ENCODE measurements around the gene C17orf100.

The C17orf100 gene

DNA sequence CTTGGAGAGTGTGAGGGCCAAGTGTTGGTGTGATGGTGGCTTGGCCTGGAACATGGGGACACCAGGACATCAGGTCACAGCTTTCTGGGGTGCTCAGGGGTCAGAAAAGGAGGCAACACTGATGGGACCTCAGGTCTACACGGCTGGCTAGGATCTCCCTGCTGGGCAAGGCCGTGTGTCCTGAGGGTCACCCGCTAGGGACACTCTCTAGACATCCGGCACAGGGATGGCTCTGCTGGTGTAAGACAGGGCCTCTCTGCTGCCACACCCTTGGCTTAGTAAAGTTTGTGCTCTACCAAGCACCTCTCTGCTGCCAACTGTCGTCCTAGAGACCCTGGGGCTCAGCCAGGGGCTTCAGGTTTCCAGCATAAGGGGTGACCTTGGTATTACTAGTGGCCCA, 45.3 kb downstream of the C17orf100 start:
- Histone ChIP-seq H3K36me3 (ENCODE audit: control insufficient read depth in 1 of 2, insufficient read depth in 2 of 2, low read length in 2 of 2) (no peaks in the 10 kb centered on the region), H3K4me3 (ENCODE audit: low read depth in 1 of 2, low read length in 2 of 2) (no peak overlapping the region), H3K4me1 (ENCODE audit: control insufficient read depth in 1 of 2, insufficient read depth in 2 of 2, low read length in 2 of 2) (no peaks in the 10 kb centered on the region), H3K27ac (ENCODE audit: low read length) (no peak overlapping the region), H3K9me3 (ENCODE audit: control insufficient read depth in 1 of 2, low read length in 2 of 2) (no peaks in the 10 kb centered on the region), H3K27me3 (ENCODE audit: low read depth, low read length) (peaks cover 3% of the 10 kb centered on the region)

DNA sequence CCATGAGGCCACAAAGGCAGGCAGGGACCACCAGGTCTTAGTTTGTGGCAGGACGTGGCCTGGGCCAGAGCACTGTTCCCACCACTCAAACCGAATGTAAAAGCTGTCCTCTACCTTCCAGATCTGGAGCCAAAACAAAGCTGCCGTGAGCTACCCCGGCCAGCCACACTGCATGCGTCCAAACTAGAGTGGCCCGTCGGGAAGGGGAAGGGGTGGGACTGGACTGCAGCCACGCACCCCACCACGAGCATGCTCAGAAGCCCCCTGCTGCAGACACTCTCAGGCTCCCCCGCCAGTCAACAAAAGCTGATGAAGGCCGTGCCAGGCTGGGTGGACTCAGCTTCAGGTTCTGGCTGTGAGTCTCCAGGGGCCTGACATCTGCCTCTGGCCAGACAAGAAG, 46.4 kb downstream of the C17orf100 start:
- Histone ChIP-seq H3K27me3 (ENCODE audit: low read depth, low read length) (no peaks in the 10 kb centered on the region), H3K9me3 (ENCODE audit: control insufficient read depth in 1 of 2, low read length in 2 of 2) (no peaks in the 10 kb centered on the region), H3K27ac (ENCODE audit: low read length) (no peak overlapping the region), H3K36me3 (ENCODE audit: control insufficient read depth in 1 of 2, insufficient read depth in 2 of 2, low read length in 2 of 2) (no peaks in the 10 kb centered on the region), H3K4me1 (ENCODE audit: control insufficient read depth in 1 of 2, insufficient read depth in 2 of 2, low read length in 2 of 2) (no peaks in the 10 kb centered on the region), H3K4me3 (ENCODE audit: low read depth in 1 of 2, low read length in 2 of 2) (no peak overlapping the region)

DNA sequence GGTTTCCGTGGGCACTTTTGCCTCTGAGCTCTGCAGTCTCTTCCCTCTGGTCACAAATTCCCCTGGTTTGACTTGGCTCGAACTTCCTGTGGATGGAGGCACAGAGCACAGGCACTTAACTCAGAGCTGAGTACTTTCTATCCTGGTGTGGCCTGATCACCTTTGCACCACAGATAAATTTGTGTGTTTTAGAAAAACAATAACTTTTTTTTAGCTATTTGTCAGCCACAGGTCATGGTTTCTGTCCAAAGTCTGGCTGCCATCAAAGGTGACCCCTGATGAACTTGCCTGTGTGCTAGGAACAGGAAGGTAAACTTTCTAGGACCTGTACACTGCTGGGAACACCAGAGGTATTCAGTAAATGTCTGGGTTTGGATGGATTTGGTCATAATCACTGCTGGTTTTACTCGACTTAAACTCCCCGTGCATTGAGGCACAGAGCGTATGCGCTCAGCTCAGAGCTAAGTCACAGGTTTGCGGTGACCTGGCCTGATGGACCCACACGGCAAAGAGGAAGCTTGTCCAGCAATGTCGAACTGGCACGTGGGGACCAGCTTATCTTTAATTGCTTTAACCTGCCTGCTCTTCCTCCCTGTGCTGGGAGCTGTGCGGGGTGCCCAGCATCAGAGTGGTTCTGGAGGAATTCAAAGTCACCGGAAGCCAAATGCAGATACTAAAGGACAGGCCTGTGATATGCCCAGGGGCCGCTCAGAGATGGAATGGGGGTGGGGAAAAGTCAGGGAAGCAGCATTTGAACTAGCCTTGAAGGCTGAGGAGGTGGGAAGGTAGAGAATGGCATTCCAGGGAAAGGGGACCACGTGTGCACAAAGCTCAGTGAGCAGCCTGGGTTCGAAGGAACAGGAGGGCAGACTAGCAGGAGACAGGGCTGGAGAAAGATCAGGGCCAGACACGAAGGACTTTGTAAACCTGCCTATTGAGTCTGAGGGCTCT, 48.7 kb downstream of the C17orf100 start:
- no peaks in the 10 kb centered on the region for H3K27me3 ChIP-seq (ENCODE audit: low read depth, low read length)
- H3K4me3 ChIP-seq (ENCODE audit: low read depth in 1 of 2, low read length in 2 of 2): no peak overlapping the region
- H3K9me3 ChIP-seq (ENCODE audit: control insufficient read depth in 1 of 2, low read length in 2 of 2): no peaks in the 10 kb centered on the region
- no peaks in the 10 kb centered on the region for H3K4me1 ChIP-seq (ENCODE audit: control insufficient read depth in 1 of 2, insufficient read depth in 2 of 2, low read length in 2 of 2)
- H3K27ac ChIP-seq (ENCODE audit: low read length): no peak overlapping the region
- no peaks in the 10 kb centered on the region for H3K36me3 ChIP-seq (ENCODE audit: control insufficient read depth in 1 of 2, insufficient read depth in 2 of 2, low read length in 2 of 2)

DNA sequence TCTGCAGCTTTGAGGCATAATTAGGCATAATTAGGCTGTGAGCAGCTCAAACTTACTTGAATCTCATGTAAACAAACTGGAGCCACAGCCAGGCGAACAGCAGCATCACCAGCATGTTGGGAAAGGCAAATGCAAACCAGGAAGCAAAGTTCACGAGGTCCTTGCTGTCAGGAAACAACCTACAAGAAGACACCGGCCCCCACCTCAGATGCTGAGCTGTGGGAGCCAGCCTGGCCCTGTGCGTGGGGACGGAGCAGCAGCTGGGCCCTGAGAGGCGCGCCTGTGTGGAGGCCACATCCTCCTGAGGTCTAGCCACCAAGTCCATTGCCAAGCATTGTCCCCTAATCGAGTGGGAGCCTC, 49.4 kb downstream of the C17orf100 start:
- no peaks in the 10 kb centered on the region for H3K9me3 ChIP-seq (ENCODE audit: control insufficient read depth in 1 of 2, low read length in 2 of 2)
- no peaks in the 10 kb centered on the region for H3K27me3 ChIP-seq (ENCODE audit: low read depth, low read length)
- no peak overlapping the region for H3K27ac ChIP-seq (ENCODE audit: low read length)
- H3K4me1 ChIP-seq (ENCODE audit: control insufficient read depth in 1 of 2, insufficient read depth in 2 of 2, low read length in 2 of 2): no peaks in the 10 kb centered on the region
- no peaks in the 10 kb centered on the region for H3K36me3 ChIP-seq (ENCODE audit: control insufficient read depth in 1 of 2, insufficient read depth in 2 of 2, low read length in 2 of 2)
- H3K4me3 ChIP-seq (ENCODE audit: low read depth in 1 of 2, low read length in 2 of 2): no peak overlapping the region

DNA sequence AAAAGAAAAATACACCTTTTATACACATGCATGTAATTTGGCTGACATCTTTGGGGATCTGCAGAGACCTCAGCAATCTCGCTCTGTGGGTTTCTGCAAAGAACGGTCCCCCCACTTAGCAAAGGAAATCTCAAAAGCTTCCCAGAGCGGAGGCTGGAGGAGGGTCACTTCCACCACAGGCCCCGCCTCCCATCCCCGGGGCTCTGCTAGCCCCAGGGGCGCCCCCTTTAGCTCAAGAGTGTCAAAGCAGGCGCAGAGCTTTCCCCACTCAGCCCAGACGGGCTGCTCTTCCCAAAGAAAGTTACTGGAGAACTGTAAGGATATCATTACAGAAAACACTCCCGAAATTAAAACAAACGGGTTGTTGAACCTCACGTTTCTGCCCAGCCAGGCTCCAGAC, 50.2 kb downstream of the C17orf100 start:
- Histone ChIP-seq H3K27me3 (ENCODE audit: low read depth, low read length) (no peaks in the 10 kb centered on the region), H3K4me3 (ENCODE audit: low read depth in 1 of 2, low read length in 2 of 2) (no peak overlapping the region), H3K4me1 (ENCODE audit: control insufficient read depth in 1 of 2, insufficient read depth in 2 of 2, low read length in 2 of 2) (no peaks in the 10 kb centered on the region), H3K27ac (ENCODE audit: low read length) (no peak overlapping the region), H3K9me3 (ENCODE audit: control insufficient read depth in 1 of 2, low read length in 2 of 2) (no peaks in the 10 kb centered on the region), H3K36me3 (ENCODE audit: control insufficient read depth in 1 of 2, insufficient read depth in 2 of 2, low read length in 2 of 2) (no peaks in the 10 kb centered on the region)

DNA sequence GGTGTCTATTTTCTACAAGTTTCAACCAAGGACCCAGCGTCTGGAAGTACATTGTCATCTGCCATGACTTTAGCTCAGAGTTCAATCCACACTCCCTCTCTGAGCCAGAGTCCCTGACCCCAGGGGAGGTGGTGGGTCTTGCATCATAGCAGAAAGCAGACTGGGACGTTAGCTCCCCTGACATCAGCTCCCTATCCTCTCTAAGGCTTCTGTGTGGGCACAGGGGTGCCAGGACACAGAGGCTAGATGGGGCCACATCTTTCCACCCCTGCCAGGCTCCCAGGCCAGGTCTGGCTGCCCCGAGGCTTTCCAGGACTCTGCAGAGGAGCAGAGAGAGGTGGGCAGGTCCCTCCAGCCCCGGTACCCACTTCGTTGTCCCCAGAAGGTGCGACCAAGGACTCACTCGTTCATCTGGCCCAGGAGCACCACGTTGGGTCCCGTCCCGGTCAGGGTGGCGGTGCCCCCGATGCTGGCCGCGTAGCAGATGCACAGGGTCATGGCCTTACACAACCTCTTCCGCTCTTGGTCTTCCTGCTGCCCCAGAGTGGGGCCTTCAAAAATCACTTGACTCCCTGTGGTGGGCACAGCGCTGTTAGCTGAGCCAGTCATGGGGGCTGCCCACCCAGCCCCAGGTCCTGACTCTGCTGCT, 51.1 kb downstream of the C17orf100 start:
- no peak overlapping the region for H3K27ac ChIP-seq (ENCODE audit: low read length)
- H3K4me1 ChIP-seq (ENCODE audit: control insufficient read depth in 1 of 2, insufficient read depth in 2 of 2, low read length in 2 of 2): no peaks in the 10 kb centered on the region
- no peak overlapping the region for H3K4me3 ChIP-seq (ENCODE audit: low read depth in 1 of 2, low read length in 2 of 2)
- no peaks in the 10 kb centered on the region for H3K27me3 ChIP-seq (ENCODE audit: low read depth, low read length)
- no peaks in the 10 kb centered on the region for H3K9me3 ChIP-seq (ENCODE audit: control insufficient read depth in 1 of 2, low read length in 2 of 2)
- no peaks in the 10 kb centered on the region for H3K36me3 ChIP-seq (ENCODE audit: control insufficient read depth in 1 of 2, insufficient read depth in 2 of 2, low read length in 2 of 2)
